ENCODE data around the gene IL17RC. TPM values are rescaled to one million over a fixed set of nuclear protein-coding genes. Genes with fewer than 3 reads are reported as not detected.
A peak's percentile ranks its signal among the peaks of the same experiment; 100 is the strongest.
"Not testable (repeated sequence)": the region's sequence is repeated elsewhere in the genome, so short reads cannot be mapped to it uniquely, and the experiment has no call there.

IL17RC gene
- total RNA-seq, 2 experiments from 2014 or later: 0.21 to 0.44 TPM

GRCh38 chr3:9897408-9898372, 19.2 kb upstream of the IL17RC start:
- Mint-ChIP-seq H3K4me3 (no peak overlapping the region), H3K4me1 (ENCODE audit: low read depth) (peaks cover 58% of the 10 kb centered on the region), H3K27me3 (ENCODE audit: low read depth) (no peaks in the 10 kb centered on the region), H3K36me3 (ENCODE audit: low read depth) (peaks cover 18% of the 10 kb centered on the region), H3K27ac (no peak overlapping the region), H3K9me3 (no peaks in the 10 kb centered on the region)
- CTCF ChIA-PET: no interaction called here
- no peak for DNase-seq
- intact Hi-C loops (cut with micrococcal nuclease): no loop called here

- CTCF ChIA-PET: no interaction called here
- intact Hi-C loops (cut with micrococcal nuclease): no loop called here
Measured at GRCh38 chr3:9898467-9899241, 18.2 kb upstream of the IL17RC start.

GRCh38 chr3:9899289-9899791, 17.6 kb upstream of the IL17RC start:
- intact Hi-C loops (cut with micrococcal nuclease): no loop called here
- no peaks in the 10 kb centered on the region for H3K27me3 Mint-ChIP-seq (ENCODE audit: low read depth)
- no peaks in the 10 kb centered on the region for H3K9me3 Mint-ChIP-seq
- no peak overlapping the region for H3K4me3 Mint-ChIP-seq
- peaks cover 57% of the 10 kb centered on the region for H3K4me1 Mint-ChIP-seq (ENCODE audit: low read depth)
- peaks cover 6% of the 10 kb centered on the region for H3K36me3 Mint-ChIP-seq (ENCODE audit: low read depth)
- CTCF ChIA-PET: no interaction called here
- H3K27ac Mint-ChIP-seq: peak overlapping the region; percentile 10
- no peak for DNase-seq

More at GRCh38 chr3:9898467-9899241, 18.2 kb upstream of the IL17RC start:
- Mint-ChIP-seq H3K27ac (peak overlapping the region; percentile 10), H3K4me1 (ENCODE audit: low read depth) (peaks cover 60% of the 10 kb centered on the region), H3K27me3 (ENCODE audit: low read depth) (no peaks in the 10 kb centered on the region), H3K36me3 (ENCODE audit: low read depth) (peaks cover 11% of the 10 kb centered on the region), H3K9me3 (no peaks in the 10 kb centered on the region), H3K4me3 (no peak overlapping the region)
- peak; percentile 44 for DNase-seq

- CTCF ChIA-PET: interaction anchor here (1.7 kb wide), 1 partner anchor 9 kb away, joined by 5 read pairs; no protein-coding TSS in a partner anchor
Measured at GRCh38 chr3:9900965-9901415, 15.9 kb upstream of the IL17RC start.

GRCh38 chr3:9901967-9902366, 14.9 kb upstream of the IL17RC start:
- no peaks in the 10 kb centered on the region for H3K36me3 Mint-ChIP-seq (ENCODE audit: low read depth)
- H3K27ac Mint-ChIP-seq: no peak overlapping the region
- peak; percentile 51 for DNase-seq
- intact Hi-C loops (cut with micrococcal nuclease): loop anchor here (2.0 kb wide), 1 partner anchor 57 kb away; the partner anchor contains the start of gene RPUSD3
- no peak overlapping the region for H3K4me3 Mint-ChIP-seq
- H3K27me3 Mint-ChIP-seq (ENCODE audit: low read depth): no peaks in the 10 kb centered on the region
- CTCF ChIA-PET: interaction anchor here (0.5 to 1.7 kb wide), 5 partner anchors 10 to 74 kb away, joined by 3 to 9 read pairs (median 4); partner anchors contain the start of gene CRELD1
- H3K9me3 Mint-ChIP-seq: no peaks in the 10 kb centered on the region
- H3K4me1 Mint-ChIP-seq (ENCODE audit: low read depth): peaks cover 40% of the 10 kb centered on the region

More at GRCh38 chr3:9900965-9901415, 15.9 kb upstream of the IL17RC start:
- H3K27ac Mint-ChIP-seq; H3K27me3 Mint-ChIP-seq (ENCODE audit: low read depth); intact Hi-C loops (cut with micrococcal nuclease); DNase-seq; H3K36me3 Mint-ChIP-seq (ENCODE audit: low read depth); H3K9me3 Mint-ChIP-seq; H3K4me3 Mint-ChIP-seq: not testable (repeated sequence)
- H3K4me1 Mint-ChIP-seq (ENCODE audit: low read depth): peaks cover 45% of the 10 kb centered on the region

GRCh38 chr3:9902372-9903237, 14.3 kb upstream of the IL17RC start, which contains the start of gene IL17RE:
Gene IL17RE, plus strand, starts transcription at chr3:9902848. Its CDS starts 85 bp downstream, at chr3:9902933.
- Mint-ChIP-seq H3K27me3 (ENCODE audit: low read depth) (no peaks in the 10 kb centered on the region), H3K36me3 (ENCODE audit: low read depth) (no peaks in the 10 kb centered on the region), H3K9me3 (no peaks in the 10 kb centered on the region), H3K4me1 (ENCODE audit: low read depth) (peaks cover 38% of the 10 kb centered on the region), H3K4me3 (no peak within 1 kb of the TSS), H3K27ac (no peak within 1 kb of the TSS)
- CTCF ChIA-PET: interaction anchor here (1.0 to 1.6 kb wide), 4 partner anchors 9 to 30 kb away, joined by 3 to 9 read pairs (median 4); partner anchors contain the start of genes CRELD1 and JAGN1
- intact Hi-C loops (cut with micrococcal nuclease): loop anchor here (2.0 kb wide), 1 partner anchor 58 kb away; the partner anchor contains the start of gene RPUSD3
- no peak for DNase-seq

- H3K27ac Mint-ChIP-seq: no peak overlapping the region
Measured at GRCh38 chr3:9903238-9903624, 13.7 kb upstream of the IL17RC start.

GRCh38 chr3:9903904-9904303, 13.0 kb upstream of the IL17RC start:
- intact Hi-C loops (cut with micrococcal nuclease): loop anchor here (2.0 kb wide), 1 partner anchor 59 kb away; the partner anchor contains the start of gene RPUSD3
- CTCF ChIA-PET: interaction anchor here (1.6 kb wide), 1 partner anchor 10 kb away, joined by 5 read pairs; no protein-coding TSS in a partner anchor
- DNase-seq: no peak
- H3K4me1 Mint-ChIP-seq (ENCODE audit: low read depth): peaks cover 28% of the 10 kb centered on the region
- no peaks in the 10 kb centered on the region for H3K9me3 Mint-ChIP-seq
- H3K36me3 Mint-ChIP-seq (ENCODE audit: low read depth): no peaks in the 10 kb centered on the region
- no peak overlapping the region for H3K4me3 Mint-ChIP-seq
- no peak overlapping the region for H3K27ac Mint-ChIP-seq
- no peaks in the 10 kb centered on the region for H3K27me3 Mint-ChIP-seq (ENCODE audit: low read depth)

More at GRCh38 chr3:9903238-9903624, 13.7 kb upstream of the IL17RC start:
- peak; percentile 34 for DNase-seq
- Mint-ChIP-seq H3K36me3 (ENCODE audit: low read depth) (no peaks in the 10 kb centered on the region), H3K9me3 (no peaks in the 10 kb centered on the region), H3K27me3 (ENCODE audit: low read depth) (no peaks in the 10 kb centered on the region), H3K4me3 (no peak overlapping the region), H3K4me1 (ENCODE audit: low read depth) (peaks cover 35% of the 10 kb centered on the region)
- CTCF ChIA-PET: interaction anchor here (1.0 to 1.6 kb wide), 4 partner anchors 10 to 30 kb away, joined by 3 to 9 read pairs (median 4); partner anchors contain the start of genes CRELD1 and JAGN1
- intact Hi-C loops (cut with micrococcal nuclease): loop anchor here (2.0 kb wide), 1 partner anchor 58 kb away; the partner anchor contains the start of gene RPUSD3

- no peaks in the 10 kb centered on the region for H3K36me3 Mint-ChIP-seq (ENCODE audit: low read depth)
- H3K4me3 Mint-ChIP-seq: no peak overlapping the region
- no peaks in the 10 kb centered on the region for H3K9me3 Mint-ChIP-seq
- CTCF ChIA-PET: interaction anchor here (0.5 kb wide), 1 partner anchor 26 kb away, joined by 4 read pairs; no protein-coding TSS in a partner anchor
- peaks cover 33% of the 10 kb centered on the region for H3K4me1 Mint-ChIP-seq (ENCODE audit: low read depth)
- no peak overlapping the region for H3K27ac Mint-ChIP-seq
- peaks cover 3% of the 10 kb centered on the region for H3K27me3 Mint-ChIP-seq (ENCODE audit: low read depth)
- intact Hi-C loops (cut with micrococcal nuclease): no loop called here
- DNase-seq: no peak
Measured at GRCh38 chr3:9906480-9906879, 10.4 kb upstream of the IL17RC start.

GRCh38 chr3:9908286-9908685, 8.6 kb upstream of the IL17RC start:
- no peak overlapping the region for H3K27ac Mint-ChIP-seq
- CTCF ChIA-PET: interaction anchor here (1.2 to 1.4 kb wide), 2 partner anchors 8 to 13 kb away, joined by 3 read pairs; partner anchors contain the start of gene IL17RC
- no peak overlapping the region for H3K4me3 Mint-ChIP-seq
- peaks cover 18% of the 10 kb centered on the region for H3K4me1 Mint-ChIP-seq (ENCODE audit: low read depth)
- H3K36me3 Mint-ChIP-seq (ENCODE audit: low read depth): no peaks in the 10 kb centered on the region
- peaks cover 4% of the 10 kb centered on the region for H3K27me3 Mint-ChIP-seq (ENCODE audit: low read depth)
- intact Hi-C loops (cut with micrococcal nuclease): no loop called here
- DNase-seq: no peak
- H3K9me3 Mint-ChIP-seq: no peaks in the 10 kb centered on the region
